Stimulated activated memory B cell treated with anti-CD40 and anti-IgM and Interleukin-4, amounts not matched to agents 10 μg/mL and 1 μg/mL and 100 μg/mL, for 72 hours (primary cell): Measurements from ENCODE around the gene PADI1.

Source experiments
- ATAC-seq: fragments of 150-1000 bp; cut with Tn5 transposase; 2 replicates; pipeline ENCODE4 v1.10.0; 2021
- H3K27ac Mint-ChIP-seq: one replicate; pipeline ENCODE4 v1.8.0; 2022; ENCODE audit warnings: mild to moderate bottlenecking, mixed read lengths
- H3K27me3 Mint-ChIP-seq: one replicate; pipeline ENCODE4 v1.8.0; 2022; ENCODE audit warnings: mixed read lengths
- H3K36me3 Mint-ChIP-seq: one replicate; pipeline ENCODE4 v1.8.0; 2022; ENCODE audit warnings: mixed read lengths
- H3K4me1 Mint-ChIP-seq: one replicate; pipeline ENCODE4 v1.8.0; 2022; ENCODE audit warnings: mixed read lengths
- H3K4me3 Mint-ChIP-seq: one replicate; pipeline ENCODE4 v1.8.0; 2022; ENCODE audit warnings: mild to moderate bottlenecking, moderate library complexity, mixed read lengths
- H3K9me3 Mint-ChIP-seq: one replicate; pipeline ENCODE4 v1.8.0; 2022; ENCODE audit warnings: mixed read lengths

Gene PADI1

GRCh38 chr1:17248781-17249180 lies 43.9 kb downstream of the PADI1 start, which contains the start of gene PADI3:
TSS of gene PADI3 (plus strand) at chr1:17249098. CDS start at chr1:17249138, 40 bp downstream.
- Mint-ChIP-seq H3K27ac (no peak within 1 kb of the TSS), H3K27me3 (peaks cover 48% of the 10 kb centered on the region), H3K9me3 (no peaks in the 10 kb centered on the region), H3K4me1 (no peaks in the 10 kb centered on the region), H3K4me3 (no peak within 1 kb of the TSS), H3K36me3 (no peaks in the 10 kb centered on the region)
- ATAC-seq: no peak

GRCh38 chr1:17250601-17251000 lies 45.7 kb downstream of the PADI1 start:
- no peaks in the 10 kb centered on the region for H3K9me3 Mint-ChIP-seq
- no peak overlapping the region for H3K4me3 Mint-ChIP-seq
- H3K36me3 Mint-ChIP-seq: no peaks in the 10 kb centered on the region
- no peaks in the 10 kb centered on the region for H3K4me1 Mint-ChIP-seq
- H3K27me3 Mint-ChIP-seq: peaks cover 45% of the 10 kb centered on the region
- H3K27ac Mint-ChIP-seq: no peak overlapping the region
- no peak for ATAC-seq

GRCh38 chr1:17251246-17251645 lies 46.3 kb downstream of the PADI1 start:
- Mint-ChIP-seq H3K4me3 (no peak overlapping the region), H3K27ac (no peak overlapping the region), H3K4me1 (no peaks in the 10 kb centered on the region), H3K9me3 (no peaks in the 10 kb centered on the region), H3K36me3 (no peaks in the 10 kb centered on the region), H3K27me3 (peaks cover 46% of the 10 kb centered on the region)
- no peak for ATAC-seq

- H3K9me3 Mint-ChIP-seq: no peaks in the 10 kb centered on the region
- peaks cover 48% of the 10 kb centered on the region for H3K27me3 Mint-ChIP-seq
- no peaks in the 10 kb centered on the region for H3K4me1 Mint-ChIP-seq
- H3K36me3 Mint-ChIP-seq: no peaks in the 10 kb centered on the region
- no peak overlapping the region for H3K27ac Mint-ChIP-seq
- no peak for ATAC-seq
- no peak overlapping the region for H3K4me3 Mint-ChIP-seq
These were observed 46.9 kb downstream of the PADI1 start for GRCh38 chr1:17251701-17252376.

- no peak overlapping the region for H3K27ac Mint-ChIP-seq
- no peak for ATAC-seq
- H3K4me1 Mint-ChIP-seq: no peaks in the 10 kb centered on the region
- H3K36me3 Mint-ChIP-seq: no peaks in the 10 kb centered on the region
- H3K27me3 Mint-ChIP-seq: peaks cover 54% of the 10 kb centered on the region
- H3K4me3 Mint-ChIP-seq: no peak overlapping the region
- no peaks in the 10 kb centered on the region for H3K9me3 Mint-ChIP-seq
These were observed 50.4 kb downstream of the PADI1 start for GRCh38 chr1:17255336-17255735.

- Mint-ChIP-seq H3K27me3 (peaks cover 43% of the 10 kb centered on the region), H3K27ac (no peak overlapping the region), H3K9me3 (peaks cover 4% of the 10 kb centered on the region), H3K36me3 (no peaks in the 10 kb centered on the region), H3K4me1 (no peaks in the 10 kb centered on the region), H3K4me3 (no peak overlapping the region)
- no peak for ATAC-seq
These were observed 53.3 kb downstream of the PADI1 start for GRCh38 chr1:17258116-17258757.

- ATAC-seq: no peak
- Mint-ChIP-seq H3K36me3 (no peaks in the 10 kb centered on the region), H3K4me3 (no peak overlapping the region), H3K4me1 (no peaks in the 10 kb centered on the region), H3K27me3 (peaks cover 43% of the 10 kb centered on the region), H3K9me3 (peaks cover 4% of the 10 kb centered on the region), H3K27ac (no peak overlapping the region)
These were observed 53.8 kb downstream of the PADI1 start for GRCh38 chr1:17258758-17259130.

- Mint-ChIP-seq H3K27me3 (peaks cover 43% of the 10 kb centered on the region), H3K4me1 (no peaks in the 10 kb centered on the region), H3K9me3 (peaks cover 4% of the 10 kb centered on the region), H3K36me3 (no peaks in the 10 kb centered on the region), H3K4me3 (no peak overlapping the region), H3K27ac (no peak overlapping the region)
- no peak for ATAC-seq
These were observed 54.4 kb downstream of the PADI1 start for GRCh38 chr1:17259233-17259873.

GRCh38 chr1:17260264-17260663 lies 55.3 kb downstream of the PADI1 start:
- Mint-ChIP-seq H3K36me3 (no peaks in the 10 kb centered on the region), H3K4me3 (no peak overlapping the region), H3K27me3 (peaks cover 43% of the 10 kb centered on the region), H3K4me1 (no peaks in the 10 kb centered on the region), H3K9me3 (peaks cover 4% of the 10 kb centered on the region), H3K27ac (no peak overlapping the region)
- no peak for ATAC-seq

- Mint-ChIP-seq H3K36me3 (no peaks in the 10 kb centered on the region), H3K4me3 (no peak overlapping the region), H3K4me1 (no peaks in the 10 kb centered on the region), H3K9me3 (peaks cover 4% of the 10 kb centered on the region), H3K27me3 (peaks cover 39% of the 10 kb centered on the region), H3K27ac (no peak overlapping the region)
- ATAC-seq: no peak
These were observed 55.8 kb downstream of the PADI1 start for GRCh38 chr1:17260738-17261137.

GRCh38 chr1:17263936-17264335 lies 59.0 kb downstream of the PADI1 start:
- Mint-ChIP-seq H3K4me3 (no peak overlapping the region), H3K36me3 (no peaks in the 10 kb centered on the region), H3K4me1 (no peaks in the 10 kb centered on the region), H3K27me3 (peaks cover 19% of the 10 kb centered on the region), H3K27ac (no peak overlapping the region), H3K9me3 (peaks cover 4% of the 10 kb centered on the region)
- ATAC-seq: no peak

- Mint-ChIP-seq H3K9me3 (peaks cover 4% of the 10 kb centered on the region), H3K27me3 (peaks cover 14% of the 10 kb centered on the region), H3K4me1 (no peaks in the 10 kb centered on the region), H3K36me3 (no peaks in the 10 kb centered on the region), H3K4me3 (no peak overlapping the region), H3K27ac (no peak overlapping the region)
- no peak for ATAC-seq
These were observed 59.5 kb downstream of the PADI1 start for GRCh38 chr1:17264470-17264869.

- peaks cover 4% of the 10 kb centered on the region for H3K9me3 Mint-ChIP-seq
- no peaks in the 10 kb centered on the region for H3K36me3 Mint-ChIP-seq
- H3K27me3 Mint-ChIP-seq: peaks cover 8% of the 10 kb centered on the region
- no peak overlapping the region for H3K4me3 Mint-ChIP-seq
- ATAC-seq: no peak
- H3K27ac Mint-ChIP-seq: no peak overlapping the region
- H3K4me1 Mint-ChIP-seq: no peaks in the 10 kb centered on the region
These were observed 60.2 kb downstream of the PADI1 start for GRCh38 chr1:17265162-17265561.

- Mint-ChIP-seq H3K4me1 (no peaks in the 10 kb centered on the region), H3K9me3 (peaks cover 4% of the 10 kb centered on the region), H3K27ac (no peak overlapping the region), H3K27me3 (peaks cover under 1% of the 10 kb centered on the region), H3K36me3 (no peaks in the 10 kb centered on the region), H3K4me3 (no peak overlapping the region)
- no peak for ATAC-seq
These were observed 61.0 kb downstream of the PADI1 start for GRCh38 chr1:17265950-17266349.

- Mint-ChIP-seq H3K4me1 (peaks cover 6% of the 10 kb centered on the region), H3K36me3 (no peaks in the 10 kb centered on the region), H3K9me3 (no peaks in the 10 kb centered on the region), H3K27ac (no peak overlapping the region), H3K4me3 (no peak overlapping the region), H3K27me3 (peaks cover 22% of the 10 kb centered on the region)
- ATAC-seq: no peak
These were observed 66.2 kb downstream of the PADI1 start for GRCh38 chr1:17270891-17271765.
